Mesenchymal stem cell (in vitro differentiated cells and primary cell): ENCODE measurements around the gene PLGLB1.
"Not testable (repeated sequence)": the region's sequence is repeated elsewhere in the genome, so short reads cannot be mapped to it uniquely, and the experiment has no call there.

Experiments
- DNase-seq: peaks from one replicate; pipeline ENCODE4 v3.0.0-alpha.2; 2013
- H2AFZ ChIP-seq: one replicate; pipeline ENCODE4 v1.6.1; 2013; ENCODE audit warnings: low read depth, mild to moderate bottlenecking, control low read depth, inconsistent platforms, low read length, moderate library complexity
- H2AK5ac ChIP-seq: 2 replicates; pipeline ENCODE4 v1.6.1; 2013; ENCODE audit warnings: low read length, moderate library complexity, mild to moderate bottlenecking, inconsistent platforms; ENCODE audit not compliant: severe bottlenecking
- H2BK120ac ChIP-seq: one replicate; pipeline ENCODE4 v1.6.1; 2013; ENCODE audit warnings: low read depth, mild to moderate bottlenecking, inconsistent platforms, low read length, moderate library complexity
- H2BK12ac ChIP-seq, 2 experiments: one replicate each; pipeline ENCODE4 v1.6.1; 2013; ENCODE audit warnings: inconsistent platforms in 2 of 2, low read length in 2 of 2, mild to moderate bottlenecking in 2 of 2, moderate library complexity in 2 of 2, control low read depth in 1 of 2
- H2BK15ac ChIP-seq: one replicate; pipeline ENCODE4 v1.6.1; 2013; ENCODE audit warnings: mild to moderate bottlenecking, low read depth, inconsistent platforms; ENCODE audit not compliant: poor library complexity, severe bottlenecking
- H2BK5ac ChIP-seq: 2 replicates; pipeline ENCODE4 v1.6.1; 2013; ENCODE audit warnings: low read depth, mild to moderate bottlenecking, low read length, control low read depth, inconsistent platforms; ENCODE audit not compliant: poor library complexity, severe bottlenecking
- H3K14ac ChIP-seq, 2 experiments: one replicate each; pipeline ENCODE4 v1.6.1; 2013; ENCODE audit warnings: inconsistent platforms in 2 of 2, low read length in 2 of 2, control low read depth in 1 of 2, mild to moderate bottlenecking in 1 of 2, moderate library complexity in 1 of 2
- H3K18ac ChIP-seq, 2 experiments: one replicate each; pipeline ENCODE4 v1.6.1; 2013; ENCODE audit warnings: inconsistent platforms in 2 of 2, low read length in 2 of 2, control low read depth in 1 of 2, low read depth in 1 of 2, mild to moderate bottlenecking in 1 of 2
- H3K23ac ChIP-seq, 2 experiments: one replicate each; pipeline ENCODE4 v1.6.1; 2013; ENCODE audit warnings: inconsistent platforms in 2 of 2, low read length in 2 of 2, mild to moderate bottlenecking in 2 of 2, moderate library complexity in 2 of 2, control low read depth in 1 of 2
- H3K27ac ChIP-seq: 2 replicates; pipeline ENCODE4 v1.5.1; 2013; ENCODE audit warnings: mild to moderate bottlenecking, moderate library complexity, low read length, control low read depth, inconsistent platforms; ENCODE audit not compliant: poor library complexity, severe bottlenecking
- H3K27me3 ChIP-seq, 2 experiments: 2 replicates each; pipeline versions ENCODE4 v1.6.1 to v1.7.0; 2013; ENCODE audit warnings: low read length in 2 of 2, mild to moderate bottlenecking in 2 of 2, moderate library complexity in 2 of 2, control low read depth in 1 of 2, inconsistent platforms in 1 of 2; ENCODE audit not compliant: control insufficient read depth in 1 of 2, insufficient read depth in 1 of 2
- H3K36me3 ChIP-seq, 2 experiments: 2 replicates each; pipeline versions ENCODE4 v1.6.1 to v1.7.0; 2013; ENCODE audit warnings: low read length in 2 of 2, control low read depth in 1 of 2, inconsistent platforms in 1 of 2, low read depth in 1 of 2, mild to moderate bottlenecking in 1 of 2; ENCODE audit not compliant: insufficient read depth in 2 of 2, control insufficient read depth in 1 of 2
- H3K4ac ChIP-seq, 2 experiments: one replicate each; pipeline ENCODE4 v1.6.1; 2013; ENCODE audit warnings: inconsistent platforms in 2 of 2, low read length in 2 of 2, mild to moderate bottlenecking in 2 of 2, moderate library complexity in 2 of 2, control low read depth in 1 of 2, low read depth in 1 of 2
- H3K4me1 ChIP-seq: 2 replicates; pipeline ENCODE4 v1.6.1; 2013; ENCODE audit warnings: low read depth, low read length, control low read depth; ENCODE audit not compliant: control insufficient read depth, insufficient read depth
- H3K4me2 ChIP-seq: 2 replicates; pipeline ENCODE4 v1.6.1; 2013; ENCODE audit warnings: low read length, mild to moderate bottlenecking, inconsistent platforms; ENCODE audit not compliant: poor library complexity, severe bottlenecking
- H3K4me3 ChIP-seq, 2 experiments: 2 replicates each; pipeline versions ENCODE4 v1.5.1 to v1.7.0; 2013; ENCODE audit warnings: low read length in 2 of 2, mild to moderate bottlenecking in 2 of 2, control low read depth in 1 of 2, low read depth in 1 of 2; ENCODE audit not compliant: insufficient read depth in 1 of 2
- H3K79me1 ChIP-seq: replicated peaks from 2 replicates; pipeline ENCODE4 v1.6.1; 2013; ENCODE audit warnings: mild to moderate bottlenecking, control low read depth, low read length, inconsistent platforms; ENCODE audit not compliant: poor library complexity, severe bottlenecking
- H3K9ac ChIP-seq: 2 replicates; pipeline ENCODE4 v1.7.0; 2013; ENCODE audit warnings: mild to moderate bottlenecking, low read length, moderate library complexity
- H3K9me3 ChIP-seq: 2 replicates; pipeline ENCODE4 v1.7.0; 2013; ENCODE audit warnings: mild to moderate bottlenecking, low read length; ENCODE audit not compliant: control insufficient read depth
- H4K8ac ChIP-seq: one replicate; pipeline ENCODE4 v1.6.1; 2013; ENCODE audit warnings: inconsistent platforms, mild to moderate bottlenecking, low read length, moderate library complexity
- H4K91ac ChIP-seq: one replicate; pipeline ENCODE4 v1.6.1; 2013; ENCODE audit warnings: mild to moderate bottlenecking, low read length, inconsistent platforms
- WGBS: methylation state at CpG from one replicate; pipeline ENCODE4 v1.1.7; 2013; ENCODE audit warnings: mixed read lengths; 5-methylcytosine and 5-hydroxymethylcytosine counted together

The PLGLB1 gene

DNA sequence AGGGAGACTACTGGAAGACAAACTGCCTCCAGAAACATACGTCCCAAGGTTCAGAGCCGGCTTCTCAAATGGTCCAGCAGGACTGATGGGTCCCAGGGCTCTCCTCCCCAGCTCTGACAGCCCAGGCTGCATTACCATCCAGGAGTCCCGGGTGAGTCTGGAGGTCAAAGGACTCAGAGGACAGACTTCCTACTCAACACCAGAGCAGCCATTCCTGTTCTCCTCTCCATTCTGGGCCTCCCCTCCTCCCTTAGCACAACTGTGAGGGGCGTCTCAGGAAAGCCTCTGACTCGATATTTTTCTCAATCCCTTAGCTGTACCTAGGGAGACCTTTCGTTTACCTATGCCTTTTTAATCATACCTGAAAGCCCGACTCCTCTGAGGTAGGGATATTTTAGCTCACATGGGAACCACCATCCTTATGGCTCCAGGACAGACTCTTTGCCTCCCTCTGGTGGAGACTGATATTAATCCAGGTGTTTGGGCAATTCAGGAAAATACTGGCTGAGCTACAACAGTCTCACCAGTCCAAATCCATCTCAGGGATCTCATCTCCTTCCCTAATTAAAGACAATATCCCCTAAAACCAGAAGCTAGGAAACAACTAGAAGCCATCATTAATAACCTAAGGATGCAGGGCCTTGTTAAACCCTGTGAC is 19.8 kb upstream of the PLGLB1 start:
- H3K27me3 ChIP-seq, H3K4me2 ChIP-seq, H3K79me1 ChIP-seq, H3K14ac ChIP-seq, H2BK5ac ChIP-seq, H3K27ac ChIP-seq, H3K9ac ChIP-seq, H2BK12ac ChIP-seq, H3K36me3 ChIP-seq, H3K4me3 ChIP-seq, H2AFZ ChIP-seq, DNase-seq, H3K18ac ChIP-seq, H3K4ac ChIP-seq, H3K9me3 ChIP-seq, H2AK5ac ChIP-seq, H3K4me1 ChIP-seq, H2BK15ac ChIP-seq, H4K91ac ChIP-seq, H4K8ac ChIP-seq, H3K23ac ChIP-seq, H2BK120ac ChIP-seq: not testable (repeated sequence)
- WGBS: no CpG with 5 or more reads among the region's 7 CpGs

- not testable (repeated sequence) for H3K9ac ChIP-seq, H2AK5ac ChIP-seq, H3K18ac ChIP-seq, H2BK12ac ChIP-seq, H4K8ac ChIP-seq, H3K4me1 ChIP-seq, H3K79me1 ChIP-seq, H3K4me2 ChIP-seq, H3K14ac ChIP-seq, H3K9me3 ChIP-seq, H3K27me3 ChIP-seq, H3K27ac ChIP-seq, H3K4me3 ChIP-seq, H4K91ac ChIP-seq, DNase-seq, H2BK120ac ChIP-seq, H3K4ac ChIP-seq, H3K36me3 ChIP-seq, H2BK5ac ChIP-seq, H2AFZ ChIP-seq, H3K23ac ChIP-seq, H2BK15ac ChIP-seq
These were observed 7.0 kb upstream of the PLGLB1 start for GRCh38 chr2:87028607-87029006.

DNA sequence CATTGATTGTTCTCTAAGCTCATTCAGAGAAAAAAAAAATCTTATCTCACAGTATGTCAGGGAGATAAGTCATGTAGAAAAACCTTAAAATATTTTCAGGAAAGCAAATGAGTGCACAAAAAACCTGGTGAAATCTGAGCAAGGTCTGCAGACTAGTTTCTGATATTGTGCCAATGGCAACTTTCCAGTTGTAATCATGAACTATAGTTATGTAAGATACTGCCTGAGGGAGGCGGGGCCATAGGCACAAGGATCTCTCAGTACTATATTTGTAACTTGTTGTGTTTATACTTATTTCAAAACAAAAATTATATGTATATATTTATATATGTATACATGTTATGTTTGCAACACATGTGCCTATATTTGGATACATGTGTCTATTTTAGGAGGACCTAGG is 5.2 kb upstream of the PLGLB1 start:
- no CpG with 5 or more reads among the region's 1 CpG for WGBS

DNA sequence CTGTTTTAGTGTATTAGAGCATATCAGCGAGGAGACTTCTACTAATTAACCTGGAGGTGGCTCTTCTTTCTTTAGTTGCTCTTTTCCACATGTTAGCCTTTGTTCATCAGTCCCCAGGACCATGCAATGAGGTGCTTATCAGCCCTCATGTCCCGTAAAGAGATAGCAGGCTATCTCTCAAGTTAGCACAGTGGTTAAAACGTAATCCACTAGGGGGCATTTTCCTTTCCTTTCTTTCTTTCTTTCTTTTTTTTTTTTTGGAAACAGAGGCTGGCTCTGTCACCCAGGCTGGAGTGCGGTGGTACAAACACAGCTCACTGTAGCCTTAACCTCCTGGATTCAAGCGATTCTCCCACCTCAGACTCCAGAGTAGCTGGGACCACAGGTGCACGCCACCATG is 4.3 kb upstream of the PLGLB1 start:
- H3K4me3 ChIP-seq, H2AFZ ChIP-seq, H3K36me3 ChIP-seq, H3K23ac ChIP-seq, H3K9me3 ChIP-seq, DNase-seq, H2BK120ac ChIP-seq, H3K4me2 ChIP-seq, H3K79me1 ChIP-seq, H2BK15ac ChIP-seq, H3K4me1 ChIP-seq, H3K27me3 ChIP-seq, H4K91ac ChIP-seq, H3K27ac ChIP-seq, H3K4ac ChIP-seq, H2AK5ac ChIP-seq, H4K8ac ChIP-seq, H3K14ac ChIP-seq, H3K18ac ChIP-seq, H2BK12ac ChIP-seq, H3K9ac ChIP-seq, H2BK5ac ChIP-seq: not testable (repeated sequence)
- WGBS: no CpG with 5 or more reads among the region's 6 CpGs

More for the DNA sequence above, 5.2 kb upstream of the PLGLB1 start:
- not testable (repeated sequence) for H3K27me3 ChIP-seq, H3K23ac ChIP-seq, H3K4me2 ChIP-seq, H3K4me3 ChIP-seq, H3K4me1 ChIP-seq, H3K9me3 ChIP-seq, H4K91ac ChIP-seq, H3K79me1 ChIP-seq, H3K27ac ChIP-seq, H2BK15ac ChIP-seq, H3K9ac ChIP-seq, H2BK5ac ChIP-seq, H2AK5ac ChIP-seq, H2BK120ac ChIP-seq, H3K4ac ChIP-seq, H2BK12ac ChIP-seq, H2AFZ ChIP-seq, H4K8ac ChIP-seq, H3K14ac ChIP-seq, DNase-seq, H3K18ac ChIP-seq, H3K36me3 ChIP-seq
